Breast epithelium (tissue), 4 donors: Measurements from ENCODE around the gene SNX18. TPM values are rescaled to one million over a fixed set of nuclear protein-coding genes. Genes with fewer than 3 reads are reported as not detected.
A peak's percentile ranks its signal among the peaks of the same experiment; 100 is the strongest.

ENCODE experiments used
- DNase-seq, 2 donors: peaks; one replicate each; pipeline ENCODE4 v3.0.0-alpha.2; 2019; ENCODE audit warnings: low spot score in 2 of 2
- H3K27ac ChIP-seq, 2 donors: fragments of 200-600 bp; sonication (generic) in 1 of 2; one replicate each; pipeline ENCODE4 v1.5.1; 2016 to 2019; ENCODE audit warnings: mild to moderate bottlenecking in 1 of 2
- H3K27me3 ChIP-seq, 2 donors: fragments of 200-600 bp; sonication (generic) in 1 of 2; one replicate each; pipeline versions ENCODE4 v1.5.1 to v1.6.0; 2017 to 2019; ENCODE audit warnings: control low read depth in 1 of 2, mild to moderate bottlenecking in 1 of 2
- H3K36me3 ChIP-seq: fragments of 200-600 bp; one replicate; pipeline ENCODE4 v1.5.1; 2019
- H3K4me1 ChIP-seq, 2 donors: fragments of 200-600 bp; sonication (generic); one replicate each; pipeline ENCODE4 v1.5.1; 2016 to 2019; ENCODE audit warnings: control low read depth in 1 of 2
- H3K4me3 ChIP-seq, 3 donors: fragments of 200-600 bp; sonication (generic); 1 replicate in 2 of 3; 2 replicates in 1 of 3; pipeline ENCODE4 v1.5.1; 2016 to 2019; ENCODE audit warnings: mild to moderate bottlenecking in 3 of 3, moderate library complexity in 2 of 3
- H3K9me3 ChIP-seq, 2 donors: fragments of 200-600 bp; sonication (generic) in 1 of 2; one replicate each; pipeline ENCODE4 v1.5.1; 2016 to 2019; ENCODE audit warnings: control low read depth in 1 of 2
- CTCF ChIP-seq, 3 donors: fragments of 450-650 bp; IDR thresholded peaks; one replicate each; pipeline ENCODE4 v1.5.1; 2016 to 2017; ENCODE audit warnings: antibody characterized with exemption in 3 of 3, mild to moderate bottlenecking in 3 of 3, moderate library complexity in 3 of 3
- POLR2A ChIP-seq: fragments of 450-650 bp; IDR thresholded peaks from one replicate; pipeline ENCODE4 v1.6.1; 2016; ENCODE audit warnings: antibody characterized with exemption, mild to moderate bottlenecking, moderate library complexity
- POLR2AphosphoS5 ChIP-seq, 3 donors: sonication (generic); formaldehyde crosslinking; IDR thresholded peaks; one replicate each; pipeline ENCODE4 v1.6.1; 2017; ENCODE audit warnings: antibody characterized with exemption in 3 of 3
- intact Hi-C: fragments of 100-400 bp; cut with DNase I; formaldehyde crosslinking; loops from one replicate; pipeline ENCODE4 v1.15.1; 2023; ENCODE audit warnings: low total_unique reads
- total RNA-seq, 3 donors: library from RNA; depleted of rRNA; stranded (reverse); fragments of >200 nt; gene quantifications; one replicate each; pipeline ENCODE4 v1.1.0, GENCODE V29; 2016

The SNX18 gene
- total RNA-seq, 3 donors from 2014 or later = 29.2 to 37.3 (median 33.1) TPM

GRCh38 chr5:54547711-54548250, 30.2 kb downstream of the SNX18 start:
- TF ChIP-seq CTCF (IDR thresholded peaks at IDR 0.05) = no peak
- peak; percentile 14 to 39 (median 16) for TF ChIP-seq POLR2AphosphoS5 (IDR thresholded peaks at IDR 0.05)
- no peak for TF ChIP-seq POLR2A
- H3K9me3 ChIP-seq = no peaks in the 10 kb centered on the region
- no peaks in the 10 kb centered on the region for H3K36me3 ChIP-seq
- H3K4me3 ChIP-seq = no peak overlapping the region
- peak in 1 of 2 donors; percentile 65 for DNase-seq
- H3K4me1 ChIP-seq = no peaks in the 10 kb centered on the region
- H3K27ac ChIP-seq = peak overlapping the region; percentile 37 to 57
- no peaks in the 10 kb centered on the region for H3K27me3 ChIP-seq
- intact Hi-C loops = no loop called here

- Histone ChIP-seq H3K4me1 (no peaks in the 10 kb centered on the region), H3K4me3 (no peak overlapping the region), H3K27ac (peak overlapping the region in 1 of 2 donors; percentile 57), H3K36me3 (no peaks in the 10 kb centered on the region), H3K9me3 (no peaks in the 10 kb centered on the region), H3K27me3 (no peaks in the 10 kb centered on the region)
- no peak for DNase-seq
- no peak for TF ChIP-seq POLR2AphosphoS5 (IDR thresholded peaks at IDR 0.05)
- TF ChIP-seq POLR2A = no peak
- TF ChIP-seq CTCF (IDR thresholded peaks at IDR 0.05) = no peak
- intact Hi-C loops = no loop called here
These were observed 31.0 kb downstream of the SNX18 start for GRCh38 chr5:54548565-54548964.

GRCh38 chr5:54551292-54551691, 33.7 kb downstream of the SNX18 start:
- no peak for TF ChIP-seq POLR2A
- TF ChIP-seq CTCF (IDR thresholded peaks at IDR 0.05) = no peak
- no peak for TF ChIP-seq POLR2AphosphoS5 (IDR thresholded peaks at IDR 0.05)
- DNase-seq = no peak
- intact Hi-C loops = no loop called here
- no peaks in the 10 kb centered on the region for H3K27me3 ChIP-seq
- no peaks in the 10 kb centered on the region for H3K36me3 ChIP-seq
- no peaks in the 10 kb centered on the region for H3K9me3 ChIP-seq
- H3K4me3 ChIP-seq = no peak overlapping the region
- H3K27ac ChIP-seq = no peak overlapping the region
- no peaks in the 10 kb centered on the region for H3K4me1 ChIP-seq

- Histone ChIP-seq H3K36me3 (no peaks in the 10 kb centered on the region), H3K27ac (no peak overlapping the region), H3K9me3 (no peaks in the 10 kb centered on the region), H3K27me3 (no peaks in the 10 kb centered on the region), H3K4me1 (no peaks in the 10 kb centered on the region), H3K4me3 (no peak overlapping the region)
- TF ChIP-seq POLR2AphosphoS5 (IDR thresholded peaks at IDR 0.05) (no peak), POLR2A (no peak), CTCF (IDR thresholded peaks at IDR 0.05) (no peak)
- no peak for DNase-seq
- intact Hi-C loops = no loop called here
These were observed 34.4 kb downstream of the SNX18 start for GRCh38 chr5:54551926-54552325.

- H3K36me3 ChIP-seq = no peaks in the 10 kb centered on the region
- no peak overlapping the region for H3K4me3 ChIP-seq
- H3K9me3 ChIP-seq = no peaks in the 10 kb centered on the region
- intact Hi-C loops = no loop called here
- no peaks in the 10 kb centered on the region for H3K27me3 ChIP-seq
- no peak overlapping the region for H3K27ac ChIP-seq
- H3K4me1 ChIP-seq = no peaks in the 10 kb centered on the region
- no peak for DNase-seq
- TF ChIP-seq POLR2AphosphoS5 (IDR thresholded peaks at IDR 0.05) (no peak), POLR2A (no peak), CTCF (IDR thresholded peaks at IDR 0.05) (no peak)
These were observed 34.9 kb downstream of the SNX18 start for GRCh38 chr5:54552446-54552845.
